Keratinocyte (primary cell): ENCODE data around the gene SEMA4D. TPM values are rescaled to one million over a fixed set of nuclear protein-coding genes. Genes with fewer than 3 reads are reported as not detected.

Experiments
- DNase-seq: peaks from one replicate; pipeline ENCODE4 v3.0.0-alpha.2; 2011; ENCODE audit warnings: low read depth, missing footprints, low spot score
- FAIRE-seq: peaks from 2 replicates; lab custom pipeline; 2011; peaks lifted over from hg19 to GRCh38; lab: Jason Lieb, UNC
- H2AFZ ChIP-seq: 2 replicates; pipeline ENCODE4 v1.6.0; 2012; ENCODE audit warnings: low read length, control low read depth, inconsistent platforms; ENCODE audit not compliant: control insufficient read depth
- H3K27ac ChIP-seq: 2 replicates; pipeline ENCODE4 v1.5.1; 2011; ENCODE audit warnings: low read length; ENCODE audit not compliant: control insufficient read depth, insufficient read depth
- H3K27me3 ChIP-seq: 3 replicates; pipeline ENCODE4 v1.6.0; 2011; ENCODE audit warnings: low read length; ENCODE audit not compliant: control insufficient read depth, insufficient read depth; ENCODE audit errors: extremely low read depth
- H3K36me3 ChIP-seq, 2 experiments: 2 replicates in 1 of 2; 3 replicates in 1 of 2; pipeline ENCODE4 v1.5.1; 2011; ENCODE audit warnings: low read length in 2 of 2, mild to moderate bottlenecking in 1 of 2; ENCODE audit not compliant: control insufficient read depth in 2 of 2, insufficient read depth in 2 of 2; ENCODE audit errors: extremely low read depth in 1 of 2
- H3K4me1 ChIP-seq: 3 replicates; pipeline ENCODE4 v1.5.1; 2011; ENCODE audit warnings: low read length; ENCODE audit not compliant: control insufficient read depth, insufficient read depth; ENCODE audit errors: extremely low read depth
- H3K4me2 ChIP-seq: 3 replicates; pipeline ENCODE4 v1.6.0; 2011; ENCODE audit warnings: low read depth, low read length; ENCODE audit not compliant: control insufficient read depth, insufficient read depth; ENCODE audit errors: extremely low read depth
- H3K4me3 ChIP-seq, 3 experiments: fragments of 200-600 bp in 1 of 3; sonication (generic) in 1 of 3; 2 replicates in 2 of 3; 3 replicates in 1 of 3; pipeline ENCODE4 v1.5.1; 2011 to 2016; ENCODE audit warnings: low read length in 3 of 3, mild to moderate bottlenecking in 3 of 3, control low read depth in 2 of 3, inconsistent platforms in 1 of 3, low read depth in 1 of 3, mixed read lengths in 1 of 3, mixed run types in 1 of 3, moderate library complexity in 1 of 3; ENCODE audit not compliant: control insufficient read depth in 2 of 3, insufficient read depth in 2 of 3; ENCODE audit errors: extremely low read depth in 1 of 3
- H3K79me2 ChIP-seq: 2 replicates; pipeline ENCODE4 v1.6.0; 2012; ENCODE audit warnings: low read length; ENCODE audit not compliant: control insufficient read depth, insufficient read depth
- H3K9ac ChIP-seq: 3 replicates; pipeline ENCODE4 v1.6.0; 2011; ENCODE audit warnings: low read length; ENCODE audit not compliant: control insufficient read depth, insufficient read depth; ENCODE audit errors: extremely low read depth
- H3K9me1 ChIP-seq: 3 replicates; pipeline ENCODE4 v1.6.0; 2011; ENCODE audit warnings: low read length; ENCODE audit not compliant: control insufficient read depth, insufficient read depth; ENCODE audit errors: extremely low read depth
- H3K9me3 ChIP-seq: 2 replicates; pipeline ENCODE4 v1.5.1; 2012; ENCODE audit warnings: low read depth, low read length; ENCODE audit not compliant: control insufficient read depth
- H4K20me1 ChIP-seq: 3 replicates; pipeline ENCODE4 v1.6.0; 2011; ENCODE audit warnings: low read length; ENCODE audit not compliant: control insufficient read depth, insufficient read depth; ENCODE audit errors: extremely low read depth
- CTCF ChIP-seq, 3 experiments: IDR thresholded peaks in 1 of 3; conservative IDR thresholded peaks in 1 of 3; optimal IDR thresholded peaks in 1 of 3; 2 replicates in 2 of 3; 3 replicates in 1 of 3; pipeline versions ENCODE3 to v1.5.1; 2011; ENCODE audit warnings: low read length in 3 of 3, mild to moderate bottlenecking in 3 of 3, moderate library complexity in 2 of 3, control low read depth in 1 of 3, inconsistent platforms in 1 of 3; ENCODE audit not compliant: insufficient read depth in 2 of 3; ENCODE audit errors: extremely low read depth in 1 of 3
- EZH2 ChIP-seq: IDR thresholded peaks from one replicate; pipeline ENCODE4 v1.6.1; 2012; ENCODE audit warnings: inconsistent platforms, mild to moderate bottlenecking, low read length, moderate library complexity
- dilution Hi-C: fragments of 300-500 bp; cut with MboI; formaldehyde crosslinking; loops from one replicate; pipeline ENCODE4 v1.7.0; 2020; ENCODE audit warnings: low sequenced_read_pairs; ENCODE audit not compliant: extremely low pct_ligation_motif_present
- polyA plus RNA-seq, 5 experiments: library from polyadenylated mRNA; depleted of rRNA in 3 of 5; stranded (reverse) in 3 of 5; stranded (forward) in 1 of 5; unstranded in 1 of 5; fragments of >200 nt; gene quantifications; 1 replicate in 1 of 5; 2 replicates in 3 of 5; 3 replicates in 1 of 5; pipeline versions ENCODE4 v1.2.1 to v1.2.3, GENCODE V29; 2011 to 2012; ENCODE audit warnings: missing spikeins in 2 of 5, low read depth in 1 of 5, low replicate concordance in 1 of 5

Gene SEMA4D
- polyA plus RNA-seq, 1 donor (not counting 4 experiments of a cell fraction or from before 2014, with no cell fraction given), result 0.43 TPM

GRCh38 chr9:89391585-89391984 is 106.3 kb downstream of the SEMA4D start:
- DNase-seq (no peak), FAIRE-seq (no peak)
- Histone ChIP-seq H3K4me2 (no peak overlapping the region), H3K36me3 (no peaks in the 10 kb centered on the region), H2AFZ (no peak overlapping the region), H3K79me2 (no peaks in the 10 kb centered on the region), H3K9ac (no peak overlapping the region), H3K27me3 (no peaks in the 10 kb centered on the region), H3K4me1 (peaks cover 5% of the 10 kb centered on the region), H3K4me3 (no peak overlapping the region), H3K27ac (no peak overlapping the region), H3K9me3 (no peaks in the 10 kb centered on the region), H4K20me1 (no peaks in the 10 kb centered on the region), H3K9me1 (no peaks in the 10 kb centered on the region)
- TF ChIP-seq CTCF (optimal IDR thresholded peaks at IDR 0.05 in 1 of 3, IDR thresholded peaks at IDR 0.05 in 1 of 3, conservative IDR thresholded peaks at IDR 0.05 in 1 of 3; ENCODE audit: extremely low read depth in 1 of 3, insufficient read depth in 2 of 3, low read length in 3 of 3), result no peak
- no peak for TF ChIP-seq EZH2
- dilution Hi-C loops, result no loop called here

- no peak overlapping the region for H3K4me3 ChIP-seq
- TF ChIP-seq CTCF (optimal IDR thresholded peaks at IDR 0.05 in 1 of 3, IDR thresholded peaks at IDR 0.05 in 1 of 3, conservative IDR thresholded peaks at IDR 0.05 in 1 of 3; ENCODE audit: extremely low read depth in 1 of 3, insufficient read depth in 2 of 3, low read length in 3 of 3) (no peak), EZH2 (no peak)
- no peaks in the 10 kb centered on the region for H3K36me3 ChIP-seq
These were observed 107.3 kb downstream of the SEMA4D start for GRCh38 chr9:89390578-89391116.

More at GRCh38 chr9:89390578-89391116, 107.3 kb downstream of the SEMA4D start:
- FAIRE-seq (no peak), DNase-seq (no peak)
- Histone ChIP-seq H4K20me1 (no peaks in the 10 kb centered on the region), H3K4me1 (peaks cover 5% of the 10 kb centered on the region), H3K9me1 (no peaks in the 10 kb centered on the region), H3K9me3 (no peaks in the 10 kb centered on the region), H3K4me2 (no peak overlapping the region), H3K9ac (no peak overlapping the region), H3K27ac (no peak overlapping the region), H3K27me3 (no peaks in the 10 kb centered on the region), H3K79me2 (no peaks in the 10 kb centered on the region), H2AFZ (no peak overlapping the region)
- dilution Hi-C loops, result no loop called here
